ENCODE measurements around the gene CNMD.

The CNMD gene

DNA sequence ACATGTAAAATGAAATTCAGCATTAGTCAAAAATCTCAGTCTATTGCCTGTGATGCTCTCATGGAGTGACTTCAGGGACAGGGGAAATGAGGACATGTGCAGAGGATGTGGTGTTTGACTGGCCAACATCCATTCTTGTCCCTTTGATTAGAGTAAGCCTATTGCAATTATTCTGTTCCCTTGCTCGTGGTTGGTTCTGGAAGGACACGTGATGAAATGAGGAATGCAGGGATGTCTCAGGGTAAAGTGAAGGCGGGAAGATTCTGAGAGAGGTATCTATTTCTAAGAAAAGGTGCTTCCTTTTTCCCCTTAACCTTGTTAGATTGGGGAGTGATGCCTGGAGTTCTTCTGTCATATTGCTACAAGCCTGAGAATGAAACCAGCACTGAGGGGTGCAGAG is 37.1 kb upstream of the CNMD start:
- no peaks in the 10 kb centered on the region for H3K9me3 ChIP-seq (ENCODE audit: low read length)
- no peak overlapping the region for H3K27ac ChIP-seq (ENCODE audit: low read depth, low read length)
- no peaks in the 10 kb centered on the region for H3K4me1 ChIP-seq (ENCODE audit: insufficient read depth, low read length)
- no peaks in the 10 kb centered on the region for H3K27me3 ChIP-seq (ENCODE audit: control insufficient read depth in 1 of 2, insufficient read depth in 2 of 2, low read length in 2 of 2)
- no peaks in the 10 kb centered on the region for H3K36me3 ChIP-seq (ENCODE audit: insufficient read depth, low read length)
- H3K4me3 ChIP-seq (ENCODE audit: low read depth in 1 of 2, low read length in 2 of 2), result no peak overlapping the region
- no peak overlapping the region for H3K9ac ChIP-seq (ENCODE audit: low read length)

DNA sequence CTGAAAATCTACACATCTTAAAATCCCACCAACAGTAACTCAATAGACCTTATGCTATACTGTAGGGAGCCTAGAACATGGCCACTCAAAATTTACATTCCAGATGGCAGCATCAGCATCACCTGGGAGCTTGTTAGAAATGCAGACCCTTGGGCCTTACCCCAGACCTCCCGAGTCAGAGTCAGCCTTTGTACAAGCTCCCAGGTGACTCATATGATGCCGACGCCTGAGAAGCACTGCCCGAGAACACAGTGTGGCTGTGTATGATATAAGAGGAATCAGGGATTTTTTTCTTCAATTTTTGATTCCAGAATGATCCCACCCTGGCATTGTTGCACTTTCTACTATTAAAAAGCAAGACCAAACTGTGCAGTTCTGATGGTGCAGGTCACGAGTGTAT is 35.9 kb upstream of the CNMD start:
- no peak overlapping the region for H3K9ac ChIP-seq (ENCODE audit: low read length)
- no peaks in the 10 kb centered on the region for H3K9me3 ChIP-seq (ENCODE audit: low read length)
- H3K36me3 ChIP-seq (ENCODE audit: insufficient read depth, low read length), result no peaks in the 10 kb centered on the region
- H3K27ac ChIP-seq (ENCODE audit: low read depth, low read length), result no peak overlapping the region
- H3K4me3 ChIP-seq (ENCODE audit: low read depth in 1 of 2, low read length in 2 of 2), result no peak overlapping the region
- no peaks in the 10 kb centered on the region for H3K4me1 ChIP-seq (ENCODE audit: insufficient read depth, low read length)
- H3K27me3 ChIP-seq (ENCODE audit: control insufficient read depth in 1 of 2, insufficient read depth in 2 of 2, low read length in 2 of 2), result no peaks in the 10 kb centered on the region

DNA sequence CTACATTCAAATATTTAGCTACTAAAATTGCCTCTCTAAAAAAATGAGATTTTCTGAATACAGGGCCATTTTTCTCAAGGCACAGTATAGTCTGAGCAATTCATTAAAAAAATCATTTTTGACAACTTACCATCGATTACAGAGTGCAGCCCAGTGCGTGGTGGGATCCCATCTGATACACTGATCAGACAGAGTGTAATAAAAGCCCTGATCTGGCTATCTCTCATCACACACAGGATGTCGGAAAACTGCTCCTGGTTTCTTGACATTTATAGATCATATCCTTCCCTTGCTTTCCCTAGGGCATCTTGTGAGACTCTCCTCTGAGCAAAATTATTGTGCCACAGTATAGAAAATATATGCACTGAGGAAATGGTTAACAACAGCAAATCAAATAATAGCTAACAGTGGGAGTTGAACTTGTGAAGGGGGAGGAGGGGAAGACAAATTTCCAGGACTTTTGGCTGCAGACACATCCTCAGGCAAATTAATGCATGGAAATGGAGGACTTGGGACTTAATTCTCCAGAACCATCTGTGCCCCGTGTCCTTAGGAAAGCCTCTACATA is 28.4 kb upstream of the CNMD start:
- Histone ChIP-seq H3K4me1 (ENCODE audit: insufficient read depth, low read length) (no peaks in the 10 kb centered on the region), H3K27ac (ENCODE audit: low read depth, low read length) (no peak overlapping the region), H3K9me3 (ENCODE audit: low read length) (no peaks in the 10 kb centered on the region)

DNA sequence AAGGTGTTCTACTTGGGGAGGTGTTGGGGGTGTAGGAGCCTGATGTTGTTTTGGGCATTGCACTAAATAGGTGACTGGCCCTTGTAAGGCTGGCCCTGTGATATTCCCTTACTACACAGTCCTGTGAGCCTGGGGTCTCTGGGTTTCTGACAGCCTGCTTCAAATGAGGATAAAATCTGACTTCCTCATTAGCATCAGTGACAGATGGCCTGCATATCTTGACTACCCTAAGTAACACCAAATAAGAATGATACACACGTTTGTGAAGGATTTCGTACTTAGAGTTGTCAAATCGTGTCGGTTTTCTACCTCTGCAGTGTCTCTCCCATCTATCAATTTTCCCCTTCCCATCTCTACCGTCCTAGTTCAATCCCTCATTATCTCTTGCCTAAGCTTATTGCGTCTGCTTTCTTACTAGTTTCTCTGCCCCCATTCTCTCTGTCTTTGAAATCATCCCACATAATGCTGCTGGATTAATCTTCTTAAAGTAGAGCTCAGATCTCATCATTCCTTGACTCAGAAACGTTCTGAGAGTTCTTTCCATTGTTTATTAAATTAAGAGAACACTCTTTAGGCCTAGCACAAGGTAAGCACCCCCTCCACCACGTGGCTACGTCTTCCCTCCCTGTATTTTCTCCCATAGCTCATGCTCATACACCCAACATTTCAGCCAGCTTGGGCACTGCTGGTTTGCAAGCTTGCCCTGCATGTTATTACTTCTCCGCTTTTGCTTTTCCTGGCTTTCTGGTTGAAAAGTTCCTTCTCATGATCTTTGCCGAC is 26.2 kb upstream of the CNMD start:
- Histone ChIP-seq H3K9ac (ENCODE audit: low read length) (no peak overlapping the region), H3K9me3 (ENCODE audit: low read length) (no peaks in the 10 kb centered on the region), H3K36me3 (ENCODE audit: insufficient read depth, low read length) (no peaks in the 10 kb centered on the region), H3K27me3 (ENCODE audit: control insufficient read depth in 1 of 2, insufficient read depth in 2 of 2, low read length in 2 of 2) (no peaks in the 10 kb centered on the region), H3K4me3 (ENCODE audit: low read depth in 1 of 2, low read length in 2 of 2) (no peak overlapping the region), H3K27ac (ENCODE audit: low read depth, low read length) (no peak overlapping the region), H3K4me1 (ENCODE audit: insufficient read depth, low read length) (no peaks in the 10 kb centered on the region)

More for the DNA sequence above, 28.4 kb upstream of the CNMD start:
- Histone ChIP-seq H3K9ac (ENCODE audit: low read length) (no peak overlapping the region), H3K27me3 (ENCODE audit: control insufficient read depth in 1 of 2, insufficient read depth in 2 of 2, low read length in 2 of 2) (no peaks in the 10 kb centered on the region), H3K4me3 (ENCODE audit: low read depth in 1 of 2, low read length in 2 of 2) (no peak overlapping the region), H3K36me3 (ENCODE audit: insufficient read depth, low read length) (no peaks in the 10 kb centered on the region)

DNA sequence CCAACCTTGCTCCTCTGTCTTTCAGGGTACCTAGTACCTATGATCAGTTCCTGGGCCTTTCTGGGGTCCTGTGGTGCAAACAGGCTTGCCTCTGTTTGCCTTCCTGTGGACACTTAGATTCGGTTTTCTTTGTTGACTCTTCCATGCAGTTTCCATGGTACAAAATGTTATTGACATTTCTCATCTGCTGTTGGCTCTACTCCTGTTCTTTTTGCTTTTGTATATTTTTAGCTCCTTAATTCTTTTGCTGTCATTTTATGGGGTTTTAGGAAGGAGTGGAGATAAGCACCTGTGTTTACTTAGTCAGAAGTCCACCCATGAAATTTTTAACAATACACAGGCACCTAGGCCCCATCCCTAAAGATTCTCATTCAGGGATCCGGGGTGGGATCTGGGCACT is 20.5 kb upstream of the CNMD start:
- H3K9me3 ChIP-seq (ENCODE audit: low read length), result no peaks in the 10 kb centered on the region
- no peak overlapping the region for H3K4me3 ChIP-seq (ENCODE audit: low read depth in 1 of 2, low read length in 2 of 2)
- H3K9ac ChIP-seq (ENCODE audit: low read length), result no peak overlapping the region
- H3K27ac ChIP-seq (ENCODE audit: low read depth, low read length), result no peak overlapping the region
- no peaks in the 10 kb centered on the region for H3K36me3 ChIP-seq (ENCODE audit: insufficient read depth, low read length)
- H3K27me3 ChIP-seq (ENCODE audit: control insufficient read depth in 1 of 2, insufficient read depth in 2 of 2, low read length in 2 of 2), result no peaks in the 10 kb centered on the region
- H3K4me1 ChIP-seq (ENCODE audit: insufficient read depth, low read length), result no peaks in the 10 kb centered on the region

DNA sequence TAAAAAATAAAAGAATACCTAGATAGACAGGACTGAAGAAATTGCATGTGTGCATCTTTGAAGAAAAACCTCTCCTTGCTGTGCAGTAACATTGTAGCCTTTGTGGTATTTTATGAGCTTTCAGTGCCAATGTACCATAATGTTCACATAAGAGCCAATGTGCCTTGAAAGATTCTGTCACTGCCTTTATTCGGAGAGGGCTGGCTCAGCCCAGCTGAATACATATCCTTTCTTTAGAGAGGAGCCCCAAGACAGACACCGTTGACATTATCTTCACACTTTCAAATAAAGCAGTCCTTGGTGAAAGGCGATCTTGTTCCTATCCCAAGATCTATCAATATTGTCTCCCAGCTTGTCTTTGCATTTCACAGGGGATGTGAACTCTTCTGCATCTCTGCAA is 18.5 kb upstream of the CNMD start:
- no peaks in the 10 kb centered on the region for H3K4me1 ChIP-seq (ENCODE audit: insufficient read depth, low read length)
- no peak overlapping the region for H3K9ac ChIP-seq (ENCODE audit: low read length)
- no peaks in the 10 kb centered on the region for H3K9me3 ChIP-seq (ENCODE audit: low read length)

DNA sequence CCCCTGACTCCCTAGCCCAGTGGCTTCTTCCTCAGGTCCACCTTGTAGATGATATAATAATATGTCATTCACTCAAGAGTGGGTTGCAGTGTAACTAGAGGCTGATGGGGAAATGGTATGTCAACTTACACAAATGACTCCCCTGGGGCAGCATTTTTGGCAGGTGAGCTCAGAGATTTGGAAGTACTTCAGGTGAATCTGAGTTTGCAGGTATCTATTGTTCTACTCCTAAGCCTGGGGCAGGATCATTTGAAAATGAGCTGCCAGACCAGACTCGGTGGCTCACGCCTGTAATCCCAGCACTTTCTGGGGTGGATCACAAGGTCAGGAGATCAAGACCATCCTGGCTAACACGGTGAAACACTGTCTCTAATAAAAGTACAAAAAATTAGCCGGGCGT is 11.6 kb upstream of the CNMD start:
- no peak overlapping the region for H3K4me3 ChIP-seq (ENCODE audit: low read depth in 1 of 2, low read length in 2 of 2)
- no peaks in the 10 kb centered on the region for H3K27me3 ChIP-seq (ENCODE audit: control insufficient read depth in 1 of 2, insufficient read depth in 2 of 2, low read length in 2 of 2)
- no peak overlapping the region for H3K9ac ChIP-seq (ENCODE audit: low read length)
- H3K36me3 ChIP-seq (ENCODE audit: insufficient read depth, low read length), result no peaks in the 10 kb centered on the region
- H3K4me1 ChIP-seq (ENCODE audit: insufficient read depth, low read length), result no peaks in the 10 kb centered on the region
- no peak overlapping the region for H3K27ac ChIP-seq (ENCODE audit: low read depth, low read length)
- no peaks in the 10 kb centered on the region for H3K9me3 ChIP-seq (ENCODE audit: low read length)

More for the DNA sequence above, 18.5 kb upstream of the CNMD start:
- H3K4me3 ChIP-seq (ENCODE audit: low read depth in 1 of 2, low read length in 2 of 2), result no peak overlapping the region
- no peak overlapping the region for H3K27ac ChIP-seq (ENCODE audit: low read depth, low read length)
- H3K27me3 ChIP-seq (ENCODE audit: control insufficient read depth in 1 of 2, insufficient read depth in 2 of 2, low read length in 2 of 2), result no peaks in the 10 kb centered on the region
- H3K36me3 ChIP-seq (ENCODE audit: insufficient read depth, low read length), result no peaks in the 10 kb centered on the region

DNA sequence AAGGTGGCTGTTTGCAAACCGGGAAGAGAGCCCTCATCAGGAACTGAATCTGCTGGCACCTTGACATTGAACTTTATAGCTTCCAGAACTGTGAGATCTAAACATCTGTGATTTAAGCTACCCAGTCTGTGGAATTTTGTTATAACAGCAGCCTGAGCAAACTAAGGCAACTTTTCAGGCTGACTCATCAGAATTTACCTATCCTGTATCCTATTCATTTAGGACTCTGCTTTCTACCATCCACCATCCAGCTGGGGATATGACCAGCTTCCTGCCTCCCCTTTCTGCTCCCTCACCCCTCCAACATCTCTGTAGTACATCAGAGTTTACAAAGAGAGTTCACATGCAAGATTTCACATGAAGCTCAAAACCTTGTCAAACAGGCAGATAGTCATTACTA is 11.1 kb upstream of the CNMD start:
- Histone ChIP-seq H3K9me3 (ENCODE audit: low read length) (no peaks in the 10 kb centered on the region), H3K36me3 (ENCODE audit: insufficient read depth, low read length) (no peaks in the 10 kb centered on the region), H3K27me3 (ENCODE audit: control insufficient read depth in 1 of 2, insufficient read depth in 2 of 2, low read length in 2 of 2) (no peaks in the 10 kb centered on the region), H3K4me3 (ENCODE audit: low read depth in 1 of 2, low read length in 2 of 2) (no peak overlapping the region), H3K4me1 (ENCODE audit: insufficient read depth, low read length) (no peaks in the 10 kb centered on the region), H3K9ac (ENCODE audit: low read length) (no peak overlapping the region), H3K27ac (ENCODE audit: low read depth, low read length) (no peak overlapping the region)

DNA sequence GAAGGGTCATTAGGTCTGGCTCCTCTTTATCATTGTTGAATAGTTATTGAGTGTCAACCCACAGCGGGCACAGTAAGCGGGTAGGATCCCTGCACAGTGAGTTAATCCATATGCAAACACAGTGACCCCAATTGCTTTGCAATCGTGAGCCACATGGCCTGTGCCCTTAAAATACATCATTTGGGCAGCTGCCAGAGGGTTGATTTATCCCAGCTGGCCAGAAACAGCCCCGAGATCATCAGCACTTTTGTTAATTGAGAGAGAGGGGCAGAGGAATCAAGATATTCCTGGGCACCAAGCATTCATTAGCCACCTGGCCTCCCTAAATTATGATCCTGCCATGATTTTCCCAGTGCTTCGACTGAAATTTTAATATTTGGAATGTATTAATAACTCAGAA is 9.8 kb upstream of the CNMD start:
- H3K4me3 ChIP-seq (ENCODE audit: low read depth in 1 of 2, low read length in 2 of 2), result no peak overlapping the region
- H3K36me3 ChIP-seq (ENCODE audit: insufficient read depth, low read length), result no peaks in the 10 kb centered on the region
- H3K27me3 ChIP-seq (ENCODE audit: control insufficient read depth in 1 of 2, insufficient read depth in 2 of 2, low read length in 2 of 2), result no peaks in the 10 kb centered on the region
- no peak overlapping the region for H3K27ac ChIP-seq (ENCODE audit: low read depth, low read length)
- H3K9me3 ChIP-seq (ENCODE audit: low read length), result no peaks in the 10 kb centered on the region
- no peaks in the 10 kb centered on the region for H3K4me1 ChIP-seq (ENCODE audit: insufficient read depth, low read length)
- H3K9ac ChIP-seq (ENCODE audit: low read length), result no peak overlapping the region

DNA sequence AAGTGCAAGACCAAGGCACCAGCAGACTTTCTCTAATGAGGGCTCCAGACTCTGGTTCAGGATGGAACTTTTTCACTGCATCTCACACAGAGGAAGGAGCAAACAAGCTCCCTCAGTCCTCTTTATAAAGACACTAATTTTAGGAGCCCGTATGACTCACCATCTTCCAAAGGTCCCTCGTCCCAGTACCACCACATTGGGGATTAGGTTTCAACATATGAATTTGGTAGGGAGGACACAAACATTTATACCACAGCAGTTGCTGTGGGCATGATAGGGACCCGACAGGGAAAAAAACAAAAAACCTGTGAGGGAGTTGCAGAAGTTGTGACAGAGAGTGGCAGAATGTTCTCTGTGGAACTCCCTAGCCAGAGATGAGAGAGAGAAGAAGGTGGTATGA is 6.5 kb upstream of the CNMD start:
- H3K9ac ChIP-seq (ENCODE audit: low read length), result no peak overlapping the region

DNA sequence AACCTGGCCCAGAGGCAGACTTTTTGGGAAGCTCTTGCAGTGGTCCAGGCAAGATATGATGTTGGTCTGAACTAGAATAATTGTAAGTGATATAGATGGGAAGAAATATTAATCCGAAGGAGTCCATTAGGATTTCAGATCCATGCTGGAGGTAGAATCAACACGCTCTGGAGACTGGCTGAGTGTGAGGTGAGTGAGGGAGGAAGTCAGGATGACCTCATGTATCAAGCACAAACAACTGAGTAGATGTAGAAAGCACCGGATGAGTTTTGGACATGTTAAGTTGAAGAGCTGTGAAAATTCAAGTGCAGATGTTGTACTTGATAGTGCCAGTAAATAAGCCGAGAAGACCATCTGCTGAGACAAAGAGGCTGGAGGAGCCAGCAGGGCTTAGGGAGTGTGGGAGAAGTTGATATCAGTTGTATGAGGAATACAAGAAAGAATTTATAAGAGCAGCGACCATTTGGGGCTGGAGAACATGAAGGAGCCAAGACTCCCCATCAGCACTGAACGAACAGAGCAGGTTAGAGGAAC is 5.3 kb upstream of the CNMD start:
- H3K9me3 ChIP-seq (ENCODE audit: low read length), result no peaks in the 10 kb centered on the region
- peaks cover 0 to 7% of the 10 kb centered on the region in 2 donors for H3K27me3 ChIP-seq (ENCODE audit: control insufficient read depth in 1 of 2, insufficient read depth in 2 of 2, low read length in 2 of 2)
- H3K9ac ChIP-seq (ENCODE audit: low read length), result no peak overlapping the region
- H3K4me3 ChIP-seq (ENCODE audit: low read depth in 1 of 2, low read length in 2 of 2), result no peak overlapping the region
- H3K4me1 ChIP-seq (ENCODE audit: insufficient read depth, low read length), result no peaks in the 10 kb centered on the region
- no peaks in the 10 kb centered on the region for H3K36me3 ChIP-seq (ENCODE audit: insufficient read depth, low read length)
- H3K27ac ChIP-seq (ENCODE audit: low read depth, low read length), result no peak overlapping the region

More for the DNA sequence above, 6.5 kb upstream of the CNMD start:
- Histone ChIP-seq H3K27me3 (ENCODE audit: control insufficient read depth in 1 of 2, insufficient read depth in 2 of 2, low read length in 2 of 2) (no peaks in the 10 kb centered on the region), H3K36me3 (ENCODE audit: insufficient read depth, low read length) (no peaks in the 10 kb centered on the region), H3K9me3 (ENCODE audit: low read length) (no peaks in the 10 kb centered on the region), H3K27ac (ENCODE audit: low read depth, low read length) (no peak overlapping the region), H3K4me1 (ENCODE audit: insufficient read depth, low read length) (no peaks in the 10 kb centered on the region), H3K4me3 (ENCODE audit: low read depth in 1 of 2, low read length in 2 of 2) (no peak overlapping the region)

DNA sequence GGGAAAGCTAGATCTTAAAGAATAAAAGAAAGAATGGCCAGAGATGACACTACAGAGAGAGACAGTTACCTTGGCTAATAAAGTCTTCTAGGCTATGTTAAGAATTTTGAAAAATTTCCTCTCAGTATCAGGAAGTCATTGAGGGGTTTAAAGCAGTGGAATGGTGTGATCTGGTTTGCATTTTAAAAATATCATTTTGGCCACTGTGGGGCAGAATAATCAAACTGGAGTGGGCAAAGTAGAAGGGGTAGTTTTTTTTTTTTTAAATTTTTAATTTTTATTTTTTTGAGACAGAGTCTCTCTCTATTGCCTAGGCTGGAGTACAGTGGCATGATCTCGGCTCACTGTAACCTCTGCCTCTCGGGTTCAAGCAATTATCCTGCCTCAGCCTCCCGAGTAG is 4.4 kb upstream of the CNMD start:
- no peaks in the 10 kb centered on the region for H3K4me1 ChIP-seq (ENCODE audit: insufficient read depth, low read length)
- H3K9ac ChIP-seq (ENCODE audit: low read length), result no peak overlapping the region
- peaks cover 6 to 16% of the 10 kb centered on the region in 2 donors for H3K27me3 ChIP-seq (ENCODE audit: control insufficient read depth in 1 of 2, insufficient read depth in 2 of 2, low read length in 2 of 2)
- no peak overlapping the region for H3K27ac ChIP-seq (ENCODE audit: low read depth, low read length)
- H3K4me3 ChIP-seq (ENCODE audit: low read depth in 1 of 2, low read length in 2 of 2), result no peak overlapping the region
- no peaks in the 10 kb centered on the region for H3K9me3 ChIP-seq (ENCODE audit: low read length)
- H3K36me3 ChIP-seq (ENCODE audit: insufficient read depth, low read length), result no peaks in the 10 kb centered on the region

Measured in muscle layer of colon (tissue), 2 donors.